MCF 10A (cell line): ENCODE measurements around the gene BMP6. TPM values are rescaled to one million over a fixed set of nuclear protein-coding genes. Genes with fewer than 3 reads are reported as not detected.

Source experiments
- BruUV-seq: library from RNA; stranded (reverse); fragments of 400-500 nt; replicated peaks from 2 replicates; lab custom pipeline; 2021; lab: Mats Ljungman, UMichigan
- CTCF ChIA-PET: fragments of 300-600 bp; sonication (Branson Sonifier 250); formaldehyde crosslinking; extraction: SDS; loops from one replicate; lab custom pipeline; 2021; ENCODE audit warnings: antibody characterized with exemption, inconsistent platforms; lab: Yijun Ruan, JAX
- POLR2A ChIA-PET: fragments of 300-600, 350-650 bp; sonication (Branson Sonifier 250); formaldehyde crosslinking; extraction: SDS; loops from one replicate; lab custom pipeline; 2020; ENCODE audit warnings: antibody characterized with exemption, inconsistent platforms; lab: Yijun Ruan, JAX
- DNase-seq: peaks from one replicate; pipeline ENCODE4 v3.0.0-alpha.2; 2018; ENCODE audit not compliant: unreplicated experiment
- H3K27ac Mint-ChIP-seq: one replicate; pipeline ENCODE4 v1.8.0; 2022; ENCODE audit warnings: mild to moderate bottlenecking, low read depth, mixed read lengths; ENCODE audit not compliant: unreplicated experiment
- H3K27me3 Mint-ChIP-seq: one replicate; pipeline ENCODE4 v1.8.0; 2022; ENCODE audit warnings: mixed read lengths; ENCODE audit not compliant: insufficient read depth, unreplicated experiment
- H3K36me3 Mint-ChIP-seq: one replicate; pipeline ENCODE4 v1.8.0; 2022; ENCODE audit warnings: mild to moderate bottlenecking, moderate library complexity, mixed read lengths; ENCODE audit not compliant: insufficient read depth, unreplicated experiment
- H3K4me1 Mint-ChIP-seq: one replicate; pipeline ENCODE4 v1.8.0; 2022; ENCODE audit warnings: mixed read lengths; ENCODE audit not compliant: insufficient read depth, unreplicated experiment
- H3K4me3 Mint-ChIP-seq: one replicate; pipeline ENCODE4 v1.8.0; 2022; ENCODE audit warnings: mild to moderate bottlenecking, moderate library complexity, mixed read lengths; ENCODE audit not compliant: unreplicated experiment
- H3K9me3 Mint-ChIP-seq: one replicate; pipeline ENCODE4 v1.8.0; 2022; ENCODE audit warnings: mixed read lengths; ENCODE audit not compliant: unreplicated experiment
- intact Hi-C: fragments of 100-400 bp; cut with micrococcal nuclease; formaldehyde crosslinking; loops from 2 replicates; pipeline ENCODE4 v1.14.1; 2022
- total RNA-seq: library from RNA; stranded (reverse); gene quantifications from 2 replicates; pipeline ENCODE4 v1.2.3, GENCODE V29; 2022
- TF ChIP-seq, protein P1 (sequence below): fragments of 200-600 bp; IDR thresholded peaks from one replicate; pipeline ENCODE4 v1.8.0; 2022; ENCODE audit warnings: antibody characterized with exemption, mild to moderate bottlenecking; ENCODE audit not compliant: unreplicated experiment

Gene BMP6
- total RNA-seq, 1 experiment from 2014 or later, result 0.12 TPM

GRCh38 chr6:7691021-7691420 lies 34.9 kb upstream of the BMP6 start:
- TF ChIP-seq, protein P1, sequence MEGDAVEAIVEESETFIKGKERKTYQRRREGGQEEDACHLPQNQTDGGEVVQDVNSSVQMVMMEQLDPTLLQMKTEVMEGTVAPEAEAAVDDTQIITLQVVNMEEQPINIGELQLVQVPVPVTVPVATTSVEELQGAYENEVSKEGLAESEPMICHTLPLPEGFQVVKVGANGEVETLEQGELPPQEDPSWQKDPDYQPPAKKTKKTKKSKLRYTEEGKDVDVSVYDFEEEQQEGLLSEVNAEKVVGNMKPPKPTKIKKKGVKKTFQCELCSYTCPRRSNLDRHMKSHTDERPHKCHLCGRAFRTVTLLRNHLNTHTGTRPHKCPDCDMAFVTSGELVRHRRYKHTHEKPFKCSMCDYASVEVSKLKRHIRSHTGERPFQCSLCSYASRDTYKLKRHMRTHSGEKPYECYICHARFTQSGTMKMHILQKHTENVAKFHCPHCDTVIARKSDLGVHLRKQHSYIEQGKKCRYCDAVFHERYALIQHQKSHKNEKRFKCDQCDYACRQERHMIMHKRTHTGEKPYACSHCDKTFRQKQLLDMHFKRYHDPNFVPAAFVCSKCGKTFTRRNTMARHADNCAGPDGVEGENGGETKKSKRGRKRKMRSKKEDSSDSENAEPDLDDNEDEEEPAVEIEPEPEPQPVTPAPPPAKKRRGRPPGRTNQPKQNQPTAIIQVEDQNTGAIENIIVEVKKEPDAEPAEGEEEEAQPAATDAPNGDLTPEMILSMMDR, result no peak
- BruUV-seq, result no TSS peak
- no peak overlapping the region for H3K4me3 Mint-ChIP-seq
- no peaks in the 10 kb centered on the region for H3K27me3 Mint-ChIP-seq
- DNase-seq, result no peak
- H3K27ac Mint-ChIP-seq, result no peak overlapping the region
- ChIA-PET CTCF (interaction anchor here (0.8 kb wide), 1 partner anchor 9 kb away, joined by 4 read pairs; no protein-coding TSS in a partner anchor), POLR2A (interaction anchor here (0.6 to 1.6 kb wide), 2 partner anchors 11 to 18 kb away, joined by 3 to 6 read pairs; no protein-coding TSS in a partner anchor)
- H3K4me1 Mint-ChIP-seq, result peaks cover 17% of the 10 kb centered on the region
- intact Hi-C loops, result loop anchor here (10.0 kb wide), 1 partner anchor 46 kb away; no protein-coding TSS in a partner anchor
- H3K9me3 Mint-ChIP-seq, result no peaks in the 10 kb centered on the region
- peaks cover 4% of the 10 kb centered on the region for H3K36me3 Mint-ChIP-seq

DNA sequence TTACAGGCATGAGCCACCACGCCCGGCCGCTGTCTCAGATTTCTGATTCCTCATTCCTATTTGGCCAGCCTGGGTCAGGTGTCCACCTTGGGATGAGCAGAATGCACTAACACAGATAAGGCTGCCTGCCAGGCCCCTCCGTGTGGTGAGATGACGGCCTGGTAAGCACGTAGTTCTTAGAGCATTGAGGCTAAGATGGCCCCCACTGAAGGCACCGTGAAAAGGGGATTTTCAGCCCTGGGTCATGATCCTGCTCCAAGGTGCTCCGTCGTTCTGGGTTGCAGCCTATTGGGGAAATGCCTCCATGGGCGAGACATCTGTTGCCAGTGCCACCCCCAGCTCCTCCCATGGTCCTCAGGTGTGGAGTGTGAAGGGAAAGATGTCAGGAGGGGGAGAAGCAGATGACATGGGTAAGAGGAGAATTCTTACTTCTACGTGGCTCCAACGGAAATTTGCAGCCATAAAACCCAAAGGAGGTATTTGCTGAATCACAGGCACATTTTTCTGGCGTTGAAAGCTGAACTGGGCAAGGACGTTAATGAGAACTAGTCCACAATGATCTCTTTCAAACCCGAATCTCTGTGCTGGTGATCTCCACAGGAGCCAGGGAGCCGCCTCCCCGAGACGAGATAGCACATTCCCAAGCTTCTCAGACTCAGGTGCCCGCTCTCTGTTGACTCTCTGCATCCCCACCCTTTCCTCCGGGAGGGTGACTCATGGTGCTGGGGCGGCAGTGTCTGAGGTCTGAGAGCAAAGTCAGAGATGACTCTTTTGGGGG lies 34.0 kb upstream of the BMP6 start:
- Mint-ChIP-seq H3K4me1 (peaks cover 17% of the 10 kb centered on the region), H3K9me3 (no peaks in the 10 kb centered on the region), H3K4me3 (peak overlapping the region; percentile 36), H3K27me3 (no peaks in the 10 kb centered on the region), H3K27ac (peak overlapping the region; percentile 73), H3K36me3 (peaks cover 4% of the 10 kb centered on the region)
- CTCF ChIA-PET, result interaction anchor here (0.6 to 1.6 kb wide), 3 partner anchors 19 to 223 kb away, joined by 3 to 6 read pairs (median 3); no protein-coding TSS in a partner anchor
- intact Hi-C loops, result loop anchor here (10.0 kb wide), 1 partner anchor 47 kb away; no protein-coding TSS in a partner anchor
- BruUV-seq, result no TSS peak
- TF ChIP-seq, protein P1, result no peak
- POLR2A ChIA-PET, result interaction anchor here (0.6 to 1.6 kb wide), 5 partner anchors 19 to 629 kb away, joined by 3 to 6 read pairs (median 3); no protein-coding TSS in a partner anchor
- DNase-seq, result peak; percentile 77

- DNase-seq, result no peak
- intact Hi-C loops, result loop anchor here (10.0 kb wide), 1 partner anchor 48 kb away; no protein-coding TSS in a partner anchor
- no TSS peak for BruUV-seq
- ChIA-PET CTCF (interaction anchor here (1.2 to 1.6 kb wide), 2 partner anchors 19 to 73 kb away, joined by 3 to 6 read pairs; no protein-coding TSS in a partner anchor), POLR2A (interaction anchor here (0.6 to 1.2 kb wide), 3 partner anchors 30 to 244 kb away, joined by 3 to 4 read pairs (median 3); no protein-coding TSS in a partner anchor)
- peaks cover 21% of the 10 kb centered on the region for H3K4me1 Mint-ChIP-seq
- H3K27ac Mint-ChIP-seq, result peak overlapping the region; percentile 73
- no peaks in the 10 kb centered on the region for H3K27me3 Mint-ChIP-seq
- peaks cover 4% of the 10 kb centered on the region for H3K36me3 Mint-ChIP-seq
- H3K9me3 Mint-ChIP-seq, result no peaks in the 10 kb centered on the region
- TF ChIP-seq, protein P1, result no peak
- H3K4me3 Mint-ChIP-seq, result peak overlapping the region; percentile 36
These were observed 33.5 kb upstream of the BMP6 start for GRCh38 chr6:7692453-7692784.

- Mint-ChIP-seq H3K4me1 (peaks cover 33% of the 10 kb centered on the region), H3K4me3 (no peak overlapping the region), H3K9me3 (no peaks in the 10 kb centered on the region), H3K27me3 (no peaks in the 10 kb centered on the region), H3K27ac (no peak overlapping the region), H3K36me3 (peaks cover 4% of the 10 kb centered on the region)
- DNase-seq, result no peak
- POLR2A ChIA-PET, result interaction anchor here (0.9 kb wide), 1 partner anchor 9 kb away, joined by 3 read pairs; no protein-coding TSS in a partner anchor
- intact Hi-C loops, result loop anchor here (10.0 kb wide), 1 partner anchor 49 kb away; no protein-coding TSS in a partner anchor
- TF ChIP-seq, protein P1, result no peak
- no TSS peak for BruUV-seq
- CTCF ChIA-PET, result interaction anchor here (0.6 to 0.8 kb wide), 3 partner anchors 25 to 298 kb away, joined by 3 to 4 read pairs (median 4); no protein-coding TSS in a partner anchor
These were observed 32.1 kb upstream of the BMP6 start for GRCh38 chr6:7693827-7694226.
